Measurements from ENCODE around the gene ERC2.

ERC2 gene

GRCh38 chr3:56003129-56003528 is 465.1 kb downstream of the ERC2 start:
- no peaks in the 10 kb centered on the region for H3K27me3 ChIP-seq (ENCODE audit: control insufficient read depth, insufficient read depth, low read length)
- H3K4me3 ChIP-seq (ENCODE audit: low read length): no peak overlapping the region

GRCh38 chr3:56001991-56002390 is 466.3 kb downstream of the ERC2 start:
- Histone ChIP-seq H3K36me3 (ENCODE audit: control insufficient read depth, insufficient read depth, low read length) (no peaks in the 10 kb centered on the region), H3K27me3 (ENCODE audit: control insufficient read depth, insufficient read depth, low read length) (no peaks in the 10 kb centered on the region), H3K27ac (ENCODE audit: low read depth, low read length) (no peak overlapping the region), H3K4me3 (ENCODE audit: low read length) (no peak overlapping the region), H3K9ac (ENCODE audit: low read length) (no peak overlapping the region), H3K4me1 (ENCODE audit: control insufficient read depth, insufficient read depth, low read length) (no peaks in the 10 kb centered on the region)

More at GRCh38 chr3:56003129-56003528, 465.1 kb downstream of the ERC2 start:
- Histone ChIP-seq H3K36me3 (ENCODE audit: control insufficient read depth, insufficient read depth, low read length) (no peaks in the 10 kb centered on the region), H3K4me1 (ENCODE audit: control insufficient read depth, insufficient read depth, low read length) (no peaks in the 10 kb centered on the region), H3K27ac (ENCODE audit: low read depth, low read length) (no peak overlapping the region), H3K9ac (ENCODE audit: low read length) (no peak overlapping the region)

- Histone ChIP-seq H3K27me3 (ENCODE audit: control insufficient read depth, insufficient read depth, low read length) (no peaks in the 10 kb centered on the region), H3K36me3 (ENCODE audit: control insufficient read depth, insufficient read depth, low read length) (no peaks in the 10 kb centered on the region), H3K9ac (ENCODE audit: low read length) (no peak overlapping the region), H3K27ac (ENCODE audit: low read depth, low read length) (no peak overlapping the region), H3K4me1 (ENCODE audit: control insufficient read depth, insufficient read depth, low read length) (no peaks in the 10 kb centered on the region), H3K4me3 (ENCODE audit: low read length) (no peak overlapping the region)
Observed at GRCh38 chr3:56001537-56001936, 466.7 kb downstream of the ERC2 start.

- Histone ChIP-seq H3K27me3 (ENCODE audit: control insufficient read depth, insufficient read depth, low read length) (no peaks in the 10 kb centered on the region), H3K9ac (ENCODE audit: low read length) (no peak overlapping the region), H3K27ac (ENCODE audit: low read depth, low read length) (no peak overlapping the region), H3K36me3 (ENCODE audit: control insufficient read depth, insufficient read depth, low read length) (no peaks in the 10 kb centered on the region), H3K4me1 (ENCODE audit: control insufficient read depth, insufficient read depth, low read length) (no peaks in the 10 kb centered on the region), H3K4me3 (ENCODE audit: low read length) (no peak overlapping the region)
Observed at GRCh38 chr3:55989366-55989765, 478.9 kb downstream of the ERC2 start.

- Histone ChIP-seq H3K36me3 (ENCODE audit: control insufficient read depth, insufficient read depth, low read length) (no peaks in the 10 kb centered on the region), H3K9ac (ENCODE audit: low read length) (no peak overlapping the region), H3K4me1 (ENCODE audit: control insufficient read depth, insufficient read depth, low read length) (no peaks in the 10 kb centered on the region), H3K4me3 (ENCODE audit: low read length) (no peak overlapping the region), H3K27me3 (ENCODE audit: control insufficient read depth, insufficient read depth, low read length) (no peaks in the 10 kb centered on the region), H3K27ac (ENCODE audit: low read depth, low read length) (no peak overlapping the region)
Observed at GRCh38 chr3:55988905-55989304, 479.4 kb downstream of the ERC2 start.

GRCh38 chr3:55984626-55985025 is 483.6 kb downstream of the ERC2 start:
- Histone ChIP-seq H3K9ac (ENCODE audit: low read length) (no peak overlapping the region), H3K36me3 (ENCODE audit: control insufficient read depth, insufficient read depth, low read length) (no peaks in the 10 kb centered on the region), H3K27ac (ENCODE audit: low read depth, low read length) (no peak overlapping the region), H3K27me3 (ENCODE audit: control insufficient read depth, insufficient read depth, low read length) (no peaks in the 10 kb centered on the region), H3K4me1 (ENCODE audit: control insufficient read depth, insufficient read depth, low read length) (no peaks in the 10 kb centered on the region), H3K4me3 (ENCODE audit: low read length) (no peak overlapping the region)

- no peaks in the 10 kb centered on the region for H3K4me1 ChIP-seq (ENCODE audit: control insufficient read depth, insufficient read depth, low read length)
- no peaks in the 10 kb centered on the region for H3K36me3 ChIP-seq (ENCODE audit: control insufficient read depth, insufficient read depth, low read length)
- H3K27me3 ChIP-seq (ENCODE audit: control insufficient read depth, insufficient read depth, low read length): no peaks in the 10 kb centered on the region
- no peak overlapping the region for H3K27ac ChIP-seq (ENCODE audit: low read depth, low read length)
- no peak overlapping the region for H3K9ac ChIP-seq (ENCODE audit: low read length)
- no peak overlapping the region for H3K4me3 ChIP-seq (ENCODE audit: low read length)
Observed at GRCh38 chr3:55978953-55979352, 489.3 kb downstream of the ERC2 start.

GRCh38 chr3:55974421-55975165 is 493.7 kb downstream of the ERC2 start:
- no peak overlapping the region for H3K27ac ChIP-seq (ENCODE audit: low read depth, low read length)
- no peaks in the 10 kb centered on the region for H3K4me1 ChIP-seq (ENCODE audit: control insufficient read depth, insufficient read depth, low read length)
- H3K27me3 ChIP-seq (ENCODE audit: control insufficient read depth, insufficient read depth, low read length): no peaks in the 10 kb centered on the region
- H3K9ac ChIP-seq (ENCODE audit: low read length): no peak overlapping the region
- no peak overlapping the region for H3K4me3 ChIP-seq (ENCODE audit: low read length)
- H3K36me3 ChIP-seq (ENCODE audit: control insufficient read depth, insufficient read depth, low read length): no peaks in the 10 kb centered on the region

- H3K36me3 ChIP-seq (ENCODE audit: control insufficient read depth, insufficient read depth, low read length): no peaks in the 10 kb centered on the region
- H3K4me1 ChIP-seq (ENCODE audit: control insufficient read depth, insufficient read depth, low read length): no peaks in the 10 kb centered on the region
- no peaks in the 10 kb centered on the region for H3K27me3 ChIP-seq (ENCODE audit: control insufficient read depth, insufficient read depth, low read length)
- no peak overlapping the region for H3K4me3 ChIP-seq (ENCODE audit: low read length)
- no peak overlapping the region for H3K27ac ChIP-seq (ENCODE audit: low read depth, low read length)
- no peak overlapping the region for H3K9ac ChIP-seq (ENCODE audit: low read length)
Observed at GRCh38 chr3:55969634-55970033, 498.6 kb downstream of the ERC2 start.

GRCh38 chr3:55968331-55968730 is 499.9 kb downstream of the ERC2 start:
- H3K9ac ChIP-seq (ENCODE audit: low read length): no peak overlapping the region
- no peak overlapping the region for H3K27ac ChIP-seq (ENCODE audit: low read depth, low read length)
- no peaks in the 10 kb centered on the region for H3K4me1 ChIP-seq (ENCODE audit: control insufficient read depth, insufficient read depth, low read length)
- no peaks in the 10 kb centered on the region for H3K27me3 ChIP-seq (ENCODE audit: control insufficient read depth, insufficient read depth, low read length)
- no peaks in the 10 kb centered on the region for H3K36me3 ChIP-seq (ENCODE audit: control insufficient read depth, insufficient read depth, low read length)
- H3K4me3 ChIP-seq (ENCODE audit: low read length): no peak overlapping the region

- no peak overlapping the region for H3K4me3 ChIP-seq (ENCODE audit: low read length)
Observed at GRCh38 chr3:55966566-55966965, 501.7 kb downstream of the ERC2 start.

GRCh38 chr3:55965776-55966175 is 502.5 kb downstream of the ERC2 start:
- H3K9ac ChIP-seq (ENCODE audit: low read length): no peak overlapping the region
- no peak overlapping the region for H3K27ac ChIP-seq (ENCODE audit: low read depth, low read length)
- H3K36me3 ChIP-seq (ENCODE audit: control insufficient read depth, insufficient read depth, low read length): no peaks in the 10 kb centered on the region
- H3K4me3 ChIP-seq (ENCODE audit: low read length): no peak overlapping the region
- H3K27me3 ChIP-seq (ENCODE audit: control insufficient read depth, insufficient read depth, low read length): no peaks in the 10 kb centered on the region
- H3K4me1 ChIP-seq (ENCODE audit: control insufficient read depth, insufficient read depth, low read length): no peaks in the 10 kb centered on the region

More at GRCh38 chr3:55966566-55966965, 501.7 kb downstream of the ERC2 start:
- Histone ChIP-seq H3K36me3 (ENCODE audit: control insufficient read depth, insufficient read depth, low read length) (no peaks in the 10 kb centered on the region), H3K27ac (ENCODE audit: low read depth, low read length) (no peak overlapping the region), H3K27me3 (ENCODE audit: control insufficient read depth, insufficient read depth, low read length) (no peaks in the 10 kb centered on the region), H3K4me1 (ENCODE audit: control insufficient read depth, insufficient read depth, low read length) (no peaks in the 10 kb centered on the region), H3K9ac (ENCODE audit: low read length) (no peak overlapping the region)

- Histone ChIP-seq H3K4me3 (ENCODE audit: low read length) (no peak overlapping the region), H3K36me3 (ENCODE audit: control insufficient read depth, insufficient read depth, low read length) (no peaks in the 10 kb centered on the region), H3K4me1 (ENCODE audit: control insufficient read depth, insufficient read depth, low read length) (no peaks in the 10 kb centered on the region), H3K27me3 (ENCODE audit: control insufficient read depth, insufficient read depth, low read length) (no peaks in the 10 kb centered on the region), H3K27ac (ENCODE audit: low read depth, low read length) (no peak overlapping the region), H3K9ac (ENCODE audit: low read length) (no peak overlapping the region)
Observed at GRCh38 chr3:55964491-55964985, 503.7 kb downstream of the ERC2 start.
